Astrocyte of the spinal cord (primary cell): ENCODE data around the gene FSIP1.
A peak's percentile ranks its signal among the peaks of the same experiment; 100 is the strongest.

Experiments
- DNase-seq: peaks from one replicate; pipeline ENCODE4 v3.0.0; 2011; ENCODE audit warnings: low read depth, low spot score
- H3K4me3 ChIP-seq: 2 replicates; pipeline ENCODE4 v1.5.1; 2011; ENCODE audit warnings: low read depth, mild to moderate bottlenecking, low read length, moderate library complexity
- in situ Hi-C: cut with HindIII; loops from 2 replicates; pipeline ENCODE4 v1.10.0; 2017; ENCODE audit warnings: low sequenced_read_pairs
- TF ChIP-seq, protein P1 (sequence below): IDR thresholded peaks from 2 replicates; pipeline ENCODE4 v1.5.1; 2012; ENCODE audit warnings: low read depth, mild to moderate bottlenecking, low read length, inconsistent platforms

The FSIP1 gene

DNA sequence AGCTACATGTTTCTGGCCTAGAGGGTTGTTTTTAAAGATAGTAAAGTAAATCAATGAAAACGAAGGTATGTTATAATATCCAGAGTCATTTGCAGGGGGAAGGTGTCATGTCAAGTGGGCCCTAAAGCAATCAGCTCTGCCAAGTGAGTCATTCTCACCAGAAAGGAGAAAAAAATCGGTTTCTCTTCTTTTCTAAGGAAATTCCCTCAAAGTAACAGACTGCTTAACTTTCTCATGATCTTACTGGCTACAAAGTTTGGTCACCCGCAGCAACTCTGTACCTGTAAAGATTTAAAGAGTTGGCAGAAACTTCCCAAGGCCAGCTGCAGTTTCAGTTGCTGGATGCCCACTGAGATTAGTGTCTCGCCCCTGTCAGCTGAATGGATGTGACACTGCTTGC lies 5.5 kb upstream of the FSIP1 start:
- TF ChIP-seq, protein P1, sequence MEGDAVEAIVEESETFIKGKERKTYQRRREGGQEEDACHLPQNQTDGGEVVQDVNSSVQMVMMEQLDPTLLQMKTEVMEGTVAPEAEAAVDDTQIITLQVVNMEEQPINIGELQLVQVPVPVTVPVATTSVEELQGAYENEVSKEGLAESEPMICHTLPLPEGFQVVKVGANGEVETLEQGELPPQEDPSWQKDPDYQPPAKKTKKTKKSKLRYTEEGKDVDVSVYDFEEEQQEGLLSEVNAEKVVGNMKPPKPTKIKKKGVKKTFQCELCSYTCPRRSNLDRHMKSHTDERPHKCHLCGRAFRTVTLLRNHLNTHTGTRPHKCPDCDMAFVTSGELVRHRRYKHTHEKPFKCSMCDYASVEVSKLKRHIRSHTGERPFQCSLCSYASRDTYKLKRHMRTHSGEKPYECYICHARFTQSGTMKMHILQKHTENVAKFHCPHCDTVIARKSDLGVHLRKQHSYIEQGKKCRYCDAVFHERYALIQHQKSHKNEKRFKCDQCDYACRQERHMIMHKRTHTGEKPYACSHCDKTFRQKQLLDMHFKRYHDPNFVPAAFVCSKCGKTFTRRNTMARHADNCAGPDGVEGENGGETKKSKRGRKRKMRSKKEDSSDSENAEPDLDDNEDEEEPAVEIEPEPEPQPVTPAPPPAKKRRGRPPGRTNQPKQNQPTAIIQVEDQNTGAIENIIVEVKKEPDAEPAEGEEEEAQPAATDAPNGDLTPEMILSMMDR = no peak
- peak; percentile 41 for DNase-seq
- H3K4me3 ChIP-seq = no peak overlapping the region
- in situ Hi-C loops = no loop called here

DNA sequence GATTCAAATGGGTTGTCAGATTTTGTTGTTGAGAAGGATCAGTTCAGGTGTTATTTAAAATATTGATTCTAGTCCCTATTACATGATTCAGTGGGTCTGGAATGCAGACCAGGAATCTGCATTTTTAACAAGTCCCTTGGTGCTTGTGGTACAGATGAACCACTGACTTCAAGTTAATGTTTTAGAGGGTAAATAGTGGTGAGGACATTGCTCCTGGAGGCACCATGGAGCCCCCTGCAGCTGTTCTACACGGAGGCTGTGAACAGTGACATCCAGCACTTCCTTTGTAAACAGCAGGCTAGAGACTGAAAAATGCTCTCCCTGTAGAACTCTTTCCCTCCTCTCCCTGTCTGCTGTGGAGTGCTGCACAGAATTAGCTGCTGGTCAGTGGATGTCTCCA lies 4.8 kb upstream of the FSIP1 start:
- no peak overlapping the region for H3K4me3 ChIP-seq
- in situ Hi-C loops = no loop called here
- TF ChIP-seq, protein P1 = no peak
- DNase-seq = peak; percentile 22

DNA sequence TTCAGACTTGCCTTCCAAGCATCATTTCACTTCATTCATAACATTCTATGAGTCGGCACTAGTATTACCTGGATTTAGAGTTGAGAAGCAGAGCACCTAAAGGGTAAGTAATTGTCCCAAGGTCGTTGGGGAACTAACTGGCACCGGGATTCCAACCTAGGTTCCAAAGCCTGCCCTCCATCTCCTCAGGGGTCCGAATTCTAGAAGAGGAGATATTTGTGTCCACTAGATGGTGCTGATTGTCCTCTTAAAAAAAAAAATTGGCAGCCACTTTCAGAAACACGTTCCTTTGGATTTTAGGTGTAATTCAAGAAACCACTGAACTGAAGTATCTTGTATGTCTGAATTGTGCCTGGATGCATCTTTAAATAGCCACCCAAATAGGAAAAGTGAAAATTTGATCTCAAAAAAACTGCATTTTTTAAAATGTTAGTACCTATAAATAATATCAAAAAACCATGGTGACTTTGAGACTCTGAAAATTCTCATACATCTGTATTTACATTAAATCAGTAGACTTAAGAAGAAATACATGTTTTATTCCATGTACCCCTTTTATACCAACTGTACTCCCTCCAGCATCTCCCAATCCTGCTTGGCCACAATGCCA lies 3.9 kb upstream of the FSIP1 start:
- peak; percentile 81 for DNase-seq
- in situ Hi-C loops = no loop called here
- no peak overlapping the region for H3K4me3 ChIP-seq
- TF ChIP-seq, protein P1 = peak; percentile 50

DNA sequence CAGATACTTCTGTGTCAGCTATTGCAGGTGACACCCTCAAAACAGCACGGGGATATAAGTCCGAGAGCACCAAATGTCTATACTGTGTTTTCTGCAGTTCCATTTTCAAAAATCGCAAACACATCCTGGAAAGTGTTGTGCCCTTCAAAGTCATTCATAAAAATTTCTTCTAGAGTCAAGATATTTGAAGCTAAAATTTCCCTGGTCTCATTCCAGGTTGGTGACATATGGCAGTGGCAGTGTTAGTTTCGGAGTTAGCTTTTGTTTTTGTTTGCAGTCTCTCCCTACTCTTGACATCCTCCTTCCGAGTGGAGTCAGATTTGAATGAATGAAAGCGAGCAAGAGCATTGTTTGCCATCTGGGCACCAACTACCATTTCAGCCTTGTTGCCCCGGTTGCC lies 3.2 kb upstream of the FSIP1 start:
- H3K4me3 ChIP-seq = no peak overlapping the region
- in situ Hi-C loops = no loop called here
- TF ChIP-seq, protein P1 = no peak
- DNase-seq = no peak

- TF ChIP-seq, protein P1 = no peak
- no peak for DNase-seq
- in situ Hi-C loops = no loop called here
- no peak overlapping the region for H3K4me3 ChIP-seq
These were observed 2.5 kb upstream of the FSIP1 start for GRCh38 chr15:39785139-39785538.

DNA sequence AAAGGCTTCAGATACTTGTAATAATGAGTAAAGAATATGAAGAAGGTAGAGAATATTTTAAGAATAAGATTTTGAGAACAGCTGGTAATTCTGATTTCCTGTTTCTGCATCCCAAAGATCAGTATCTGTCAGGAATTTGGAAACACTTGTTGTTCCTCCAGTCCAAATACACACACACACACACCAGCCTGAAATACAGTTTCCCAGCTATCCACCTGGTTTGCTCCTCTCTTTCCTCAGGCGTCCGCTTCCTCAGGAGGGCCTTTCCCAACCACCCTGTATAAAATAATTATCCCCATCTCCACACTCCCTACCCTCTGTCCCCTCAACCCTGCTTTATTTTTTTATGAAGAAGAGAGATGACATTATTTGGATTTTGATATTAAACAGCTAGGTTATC lies 2.0 kb upstream of the FSIP1 start:
- no peak for DNase-seq
- no peak overlapping the region for H3K4me3 ChIP-seq
- in situ Hi-C loops = no loop called here
- TF ChIP-seq, protein P1 = no peak

DNA sequence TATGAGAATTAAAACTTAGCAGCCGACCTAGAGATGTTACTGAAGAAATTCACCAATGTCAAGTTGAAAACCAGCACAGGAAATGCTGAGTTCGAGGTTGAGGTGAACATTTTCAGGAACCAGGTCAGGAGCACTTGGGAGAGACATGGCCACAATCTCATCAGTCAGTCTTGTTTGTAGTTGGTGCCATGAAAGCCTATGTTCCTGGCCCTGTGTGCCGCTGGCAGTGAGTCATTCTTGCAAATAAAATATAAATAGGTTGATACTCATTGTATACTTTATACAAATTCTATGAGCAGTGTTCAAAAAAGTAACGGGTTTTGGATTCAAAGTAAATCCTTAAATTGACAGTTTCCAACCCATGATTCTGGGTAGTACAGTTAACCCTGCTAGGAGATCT lies 1.5 kb upstream of the FSIP1 start:
- H3K4me3 ChIP-seq = peak overlapping the region; percentile 72
- DNase-seq = peak; percentile 20
- TF ChIP-seq, protein P1 = no peak
- in situ Hi-C loops = no loop called here
